CD4-positive, alpha-beta T cell (primary cell): ENCODE data around the gene ALDH1A1. TPM values are rescaled to one million over a fixed set of nuclear protein-coding genes. Genes with fewer than 3 reads are reported as not detected.

Source experiments
- ATAC-seq: fragments of 200-7000 bp; cut with Tn5 transposase; one replicate; pipeline ENCODE4 v1.10.0; 2022; ENCODE audit warnings: mild to moderate bottlenecking; ENCODE audit not compliant: poor library complexity
- CTCF ChIA-PET: fragments of 350-600 bp; sonication (Branson Sonifier 250); formaldehyde crosslinking; loops from one replicate; lab custom pipeline; 2021; ENCODE audit warnings: antibody characterized with exemption, inconsistent platforms; lab: Charles Lee
- POLR2A ChIA-PET: fragments of 350-600 bp; sonication (Branson Sonifier 250); formaldehyde crosslinking; loops from one replicate; lab custom pipeline; 2021; ENCODE audit warnings: antibody characterized with exemption, inconsistent platforms; lab: Charles Lee
- DNase-seq, 14 experiments: peaks; one replicate each; pipeline ENCODE4 v3.0.0-alpha.2; 2013 to 2020; ENCODE audit warnings: mixed read lengths in 2 of 14
- H3K27ac ChIP-seq, 2 donors: one replicate each; pipeline versions ENCODE4 v1.5.1 to v1.7.0; 2013; ENCODE audit warnings: low read length in 2 of 2, low read depth in 1 of 2, mild to moderate bottlenecking in 1 of 2
- H3K27me3 ChIP-seq, 2 experiments: 1 replicate in 1 of 2; 2 replicates in 1 of 2; pipeline versions ENCODE4 v1.6.1 to v1.7.0; 2013; ENCODE audit warnings: low read length in 2 of 2, control low read depth in 1 of 2, mild to moderate bottlenecking in 1 of 2, moderate library complexity in 1 of 2; ENCODE audit not compliant: insufficient read depth in 2 of 2, control insufficient read depth in 1 of 2
- H3K36me3 ChIP-seq: one replicate; pipeline ENCODE4 v1.6.1; 2013; ENCODE audit warnings: low read length, control low read depth; ENCODE audit not compliant: insufficient read depth
- H3K4me1 ChIP-seq: one replicate; pipeline ENCODE4 v1.6.1; 2013; ENCODE audit warnings: low read length, control low read depth; ENCODE audit not compliant: insufficient read depth
- H3K4me3 ChIP-seq: one replicate; pipeline ENCODE4 v1.5.1; 2013; ENCODE audit warnings: mild to moderate bottlenecking, low read length, moderate library complexity
- H3K9me3 ChIP-seq, 2 experiments: 1 replicate in 1 of 2; 2 replicates in 1 of 2; pipeline versions ENCODE4 v1.6.1 to v1.7.0; 2013; ENCODE audit warnings: low read length in 2 of 2, mild to moderate bottlenecking in 2 of 2, control low read depth in 1 of 2, moderate library complexity in 1 of 2; ENCODE audit not compliant: control insufficient read depth in 1 of 2, insufficient read depth in 1 of 2
- H3K27ac Mint-ChIP-seq: one replicate; pipeline ENCODE4 v1.8.0; 2020; ENCODE audit warnings: mixed read lengths
- H3K27me3 Mint-ChIP-seq: one replicate; pipeline ENCODE4 v1.8.0; 2021; ENCODE audit warnings: mixed read lengths
- H3K36me3 Mint-ChIP-seq: one replicate; pipeline ENCODE4 v1.8.0; 2021; ENCODE audit warnings: low read depth, mixed read lengths
- H3K4me1 Mint-ChIP-seq: one replicate; pipeline ENCODE4 v1.8.0; 2021; ENCODE audit warnings: low read depth, mixed read lengths
- H3K4me3 Mint-ChIP-seq: one replicate; pipeline ENCODE4 v1.8.0; 2020; ENCODE audit warnings: mild to moderate bottlenecking, mixed read lengths
- H3K9me3 Mint-ChIP-seq: one replicate; pipeline ENCODE4 v1.8.0; 2020; ENCODE audit warnings: mixed read lengths
- intact Hi-C, 2 experiments: fragments of 100-400 bp; cut with DNase I in 1 of 2; cut with micrococcal nuclease in 1 of 2; formaldehyde crosslinking; loops; one replicate each; pipeline versions ENCODE4 v1.15.1 to v1.9.0; 2023 to 2025; cut with DNase I, micrococcal nuclease
- total RNA-seq, 174 experiments: library from RNA in 2 of 174; stranded (reverse) in 2 of 174; gene quantifications; one replicate each; pipeline ENCODE4 v1.2.3 and lab custom pipeline; 2021 to 2026
- TF ChIP-seq, protein P1 (sequence below): fragments of 200-600 bp; IDR thresholded peaks from one replicate; pipeline ENCODE4 v1.8.0; 2022; ENCODE audit warnings: antibody characterized with exemption, mild to moderate bottlenecking

ALDH1A1 gene
- total RNA-seq, 2 experiments from 2014 or later = 0.39 TPM; not detected in 1

DNA sequence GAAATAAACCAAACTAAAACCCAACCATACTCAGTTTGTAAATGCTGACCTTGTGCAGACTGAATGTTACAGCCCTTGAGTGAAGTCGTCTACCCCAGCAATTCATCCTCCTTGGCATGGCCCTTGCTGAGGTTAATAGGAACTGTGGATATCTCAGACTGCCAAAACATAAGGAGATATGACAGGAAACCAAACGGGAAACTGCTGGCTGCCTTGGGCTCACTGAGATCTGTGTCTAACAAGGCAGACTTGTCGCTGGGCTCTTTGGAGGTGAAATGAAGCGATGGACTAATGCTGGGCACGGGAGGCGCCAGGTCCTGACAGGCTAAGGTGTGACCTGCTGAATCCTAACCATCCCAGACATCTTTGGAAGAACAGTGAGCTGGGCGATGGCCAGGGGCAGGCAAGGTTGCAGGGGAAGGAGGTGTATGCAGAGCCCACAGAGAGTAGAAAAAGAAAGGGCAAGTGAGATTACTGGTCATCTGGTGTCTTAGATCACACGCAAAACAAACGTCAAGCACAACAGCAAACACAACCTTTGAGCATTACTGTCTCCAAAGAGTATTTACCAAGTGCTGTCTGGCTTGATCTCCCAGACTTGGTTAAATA is 44.6 kb upstream of the ALDH1A1 start:
- ATAC-seq (no peak), DNase-seq (no peak)
- Mint-ChIP-seq H3K27ac (no peak overlapping the region), H3K9me3 (no peaks in the 10 kb centered on the region), H3K4me3 (no peak overlapping the region), H3K36me3 (no peaks in the 10 kb centered on the region), H3K27me3 (no peaks in the 10 kb centered on the region), H3K4me1 (peaks cover 8% of the 10 kb centered on the region)
- H3K4me1 ChIP-seq = peaks cover 3% of the 10 kb centered on the region
- POLR2A ChIA-PET = interaction anchor here (0.6 kb wide), 1 partner anchor 297 kb away, joined by 3 read pairs; no protein-coding TSS in a partner anchor
- CTCF ChIA-PET = no interaction called here
- H3K27ac ChIP-seq = no peak overlapping the region
- no peaks in the 10 kb centered on the region for H3K36me3 ChIP-seq
- H3K9me3 ChIP-seq = no peaks in the 10 kb centered on the region
- TF ChIP-seq, protein P1, sequence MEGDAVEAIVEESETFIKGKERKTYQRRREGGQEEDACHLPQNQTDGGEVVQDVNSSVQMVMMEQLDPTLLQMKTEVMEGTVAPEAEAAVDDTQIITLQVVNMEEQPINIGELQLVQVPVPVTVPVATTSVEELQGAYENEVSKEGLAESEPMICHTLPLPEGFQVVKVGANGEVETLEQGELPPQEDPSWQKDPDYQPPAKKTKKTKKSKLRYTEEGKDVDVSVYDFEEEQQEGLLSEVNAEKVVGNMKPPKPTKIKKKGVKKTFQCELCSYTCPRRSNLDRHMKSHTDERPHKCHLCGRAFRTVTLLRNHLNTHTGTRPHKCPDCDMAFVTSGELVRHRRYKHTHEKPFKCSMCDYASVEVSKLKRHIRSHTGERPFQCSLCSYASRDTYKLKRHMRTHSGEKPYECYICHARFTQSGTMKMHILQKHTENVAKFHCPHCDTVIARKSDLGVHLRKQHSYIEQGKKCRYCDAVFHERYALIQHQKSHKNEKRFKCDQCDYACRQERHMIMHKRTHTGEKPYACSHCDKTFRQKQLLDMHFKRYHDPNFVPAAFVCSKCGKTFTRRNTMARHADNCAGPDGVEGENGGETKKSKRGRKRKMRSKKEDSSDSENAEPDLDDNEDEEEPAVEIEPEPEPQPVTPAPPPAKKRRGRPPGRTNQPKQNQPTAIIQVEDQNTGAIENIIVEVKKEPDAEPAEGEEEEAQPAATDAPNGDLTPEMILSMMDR = no peak
- no peak overlapping the region for H3K4me3 ChIP-seq
- H3K27me3 ChIP-seq = no peaks in the 10 kb centered on the region
- intact Hi-C loops = no loop called here

GRCh38 chr9:72996684-72997314 is 43.9 kb upstream of the ALDH1A1 start:
- peaks cover 8% of the 10 kb centered on the region for H3K4me1 Mint-ChIP-seq
- no peak overlapping the region for H3K27ac Mint-ChIP-seq
- ChIA-PET POLR2A (no interaction called here), CTCF (no interaction called here)
- no peak overlapping the region for H3K4me3 Mint-ChIP-seq
- Histone ChIP-seq H3K9me3 (no peaks in the 10 kb centered on the region), H3K27me3 (no peaks in the 10 kb centered on the region), H3K4me1 (peaks cover 3% of the 10 kb centered on the region), H3K36me3 (no peaks in the 10 kb centered on the region), H3K27ac (no peak overlapping the region), H3K4me3 (no peak overlapping the region)
- TF ChIP-seq, protein P1 = no peak
- ATAC-seq (no peak), DNase-seq (no peak)
- intact Hi-C loops = no loop called here
- no peaks in the 10 kb centered on the region for H3K27me3 Mint-ChIP-seq
- H3K9me3 Mint-ChIP-seq = no peaks in the 10 kb centered on the region
- no peaks in the 10 kb centered on the region for H3K36me3 Mint-ChIP-seq

DNA sequence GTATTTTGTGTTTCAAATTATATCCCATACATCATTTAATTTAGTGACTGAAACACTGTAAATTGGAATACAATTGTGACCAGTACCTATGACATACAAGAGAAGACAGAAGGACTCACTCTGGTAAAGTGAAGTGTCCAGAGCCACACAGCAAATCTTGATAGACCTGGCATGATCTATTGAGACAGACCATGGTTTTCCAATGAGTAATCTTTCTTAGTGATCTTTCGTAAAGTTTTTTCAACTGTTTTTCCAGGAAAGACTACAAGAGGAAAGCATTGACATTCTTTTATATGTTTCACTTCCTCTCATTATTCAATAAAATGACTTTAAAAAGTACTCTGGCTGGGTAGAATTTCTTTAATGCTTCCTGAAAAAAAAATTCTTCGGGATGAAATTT is 43.3 kb upstream of the ALDH1A1 start:
- Mint-ChIP-seq H3K27ac (no peak overlapping the region), H3K4me3 (no peak overlapping the region), H3K36me3 (no peaks in the 10 kb centered on the region), H3K27me3 (no peaks in the 10 kb centered on the region), H3K9me3 (no peaks in the 10 kb centered on the region), H3K4me1 (peaks cover 8% of the 10 kb centered on the region)
- no peak overlapping the region for H3K4me3 ChIP-seq
- no peak for ATAC-seq
- peaks cover 3% of the 10 kb centered on the region for H3K4me1 ChIP-seq
- H3K27ac ChIP-seq = no peak overlapping the region
- intact Hi-C loops = no loop called here
- no peaks in the 10 kb centered on the region for H3K27me3 ChIP-seq
- no peaks in the 10 kb centered on the region for H3K36me3 ChIP-seq
- H3K9me3 ChIP-seq = no peaks in the 10 kb centered on the region
- no peak for DNase-seq
- ChIA-PET CTCF (no interaction called here), POLR2A (no interaction called here)
- TF ChIP-seq, protein P1 = no peak
